Esophagus (tissue), 2 donors: Measurements from ENCODE around the gene PAK1. TPM values are rescaled to one million over a fixed set of nuclear protein-coding genes. Genes with fewer than 3 reads are reported as not detected.

Experiments
- H3K27ac ChIP-seq, 2 donors: one replicate each; pipeline ENCODE4 v1.5.1; 2013; ENCODE audit warnings: low read depth in 2 of 2, mild to moderate bottlenecking in 2 of 2, inconsistent platforms in 1 of 2, low read length in 1 of 2, moderate library complexity in 1 of 2
- H3K27me3 ChIP-seq, 2 donors: one replicate each; pipeline ENCODE4 v1.6.1; 2013; ENCODE audit warnings: low read length in 2 of 2, control low read depth in 1 of 2, mild to moderate bottlenecking in 1 of 2; ENCODE audit not compliant: insufficient read depth in 2 of 2, control insufficient read depth in 1 of 2
- H3K36me3 ChIP-seq, 2 donors: one replicate each; pipeline ENCODE4 v1.6.1; 2013; ENCODE audit warnings: low read length in 1 of 2; ENCODE audit not compliant: control insufficient read depth in 2 of 2, insufficient read depth in 2 of 2
- H3K4me1 ChIP-seq, 2 donors: one replicate each; pipeline ENCODE4 v1.6.1; 2013; ENCODE audit warnings: low read length in 1 of 2; ENCODE audit not compliant: control insufficient read depth in 2 of 2, insufficient read depth in 2 of 2
- H3K4me3 ChIP-seq, 2 donors: one replicate each; pipeline ENCODE4 v1.5.1; 2013; ENCODE audit warnings: low read length in 2 of 2, mild to moderate bottlenecking in 2 of 2, low read depth in 1 of 2, moderate library complexity in 1 of 2
- H3K9me3 ChIP-seq, 2 donors: one replicate each; pipeline ENCODE4 v1.6.1; 2013; ENCODE audit warnings: mild to moderate bottlenecking in 2 of 2, low read depth in 1 of 2, low read length in 1 of 2, moderate library complexity in 1 of 2; ENCODE audit not compliant: control insufficient read depth in 2 of 2, insufficient read depth in 1 of 2
- WGBS, 2 donors: extraction: QIAGEN DNeasy Blood & Tissue Kit; methylation state at CpG; one replicate each; pipeline ENCODE4 v1.1.7; 2013; 5-methylcytosine and 5-hydroxymethylcytosine counted together
- polyA plus RNA-seq, 2 donors: library from polyadenylated mRNA; stranded (reverse); fragments of 200-250 nt; gene quantifications; one replicate each; pipeline ENCODE4 v1.2.3, GENCODE V29; 2013
- donor health status: healthy with polysubstance abuse.
- donor health status: Bipolar disorder and iron deficiency.

The PAK1 gene
- polyA plus RNA-seq, 2 donors: 10.3 to 16.3 TPM

- H3K27me3 ChIP-seq: no peaks in the 10 kb centered on the region
- peaks cover 0 to 6% of the 10 kb centered on the region in 2 donors for H3K4me1 ChIP-seq
- H3K36me3 ChIP-seq: no peaks in the 10 kb centered on the region
- WGBS, 2 donors: 76 to 82% methylated on average over 3 of the region's 3 CpGs
- no peaks in the 10 kb centered on the region for H3K9me3 ChIP-seq
- no peak overlapping the region for H3K4me3 ChIP-seq
- H3K27ac ChIP-seq: no peak overlapping the region
These were observed 71.7 kb downstream of the PAK1 start for GRCh38 chr11:77402218-77402556.

- no peaks in the 10 kb centered on the region for H3K27me3 ChIP-seq
- WGBS, 2 donors: 83 to 84% methylated on average over 2 of the region's 2 CpGs
- H3K27ac ChIP-seq: no peak overlapping the region
These were observed 72.2 kb downstream of the PAK1 start for GRCh38 chr11:77401486-77402217.

GRCh38 chr11:77400775-77401449 lies 73.0 kb downstream of the PAK1 start:
- Histone ChIP-seq H3K4me3 (no peak overlapping the region), H3K27ac (no peak overlapping the region), H3K9me3 (no peaks in the 10 kb centered on the region), H3K27me3 (no peaks in the 10 kb centered on the region), H3K4me1 (peaks cover 0 to 6% of the 10 kb centered on the region in 2 donors), H3K36me3 (no peaks in the 10 kb centered on the region)
- 56 to 66% methylated on average over 5 of the region's 5 CpGs for WGBS, 2 donors

More at GRCh38 chr11:77401486-77402217, 72.2 kb downstream of the PAK1 start:
- Histone ChIP-seq H3K36me3 (no peaks in the 10 kb centered on the region), H3K4me3 (no peak overlapping the region), H3K4me1 (peaks cover 0 to 6% of the 10 kb centered on the region in 2 donors), H3K9me3 (no peaks in the 10 kb centered on the region)

- Histone ChIP-seq H3K4me1 (peaks cover 0 to 6% of the 10 kb centered on the region in 2 donors), H3K27me3 (no peaks in the 10 kb centered on the region), H3K9me3 (no peaks in the 10 kb centered on the region), H3K4me3 (no peak overlapping the region), H3K36me3 (no peaks in the 10 kb centered on the region), H3K27ac (no peak overlapping the region)
- WGBS, 2 donors: 58 to 69% methylated on average over 2 of the region's 2 CpGs
These were observed 73.6 kb downstream of the PAK1 start for GRCh38 chr11:77400271-77400670.

GRCh38 chr11:77397631-77398030 lies 76.3 kb downstream of the PAK1 start:
- Histone ChIP-seq H3K9me3 (no peaks in the 10 kb centered on the region), H3K27me3 (no peaks in the 10 kb centered on the region), H3K27ac (no peak overlapping the region), H3K36me3 (no peaks in the 10 kb centered on the region), H3K4me3 (no peak overlapping the region), H3K4me1 (peaks cover 0 to 6% of the 10 kb centered on the region in 2 donors)
- 45 to 68% methylated on average over 1 of the region's 1 CpG for WGBS, 2 donors

GRCh38 chr11:77396911-77397310 lies 77.0 kb downstream of the PAK1 start:
- Histone ChIP-seq H3K9me3 (no peaks in the 10 kb centered on the region), H3K36me3 (no peaks in the 10 kb centered on the region), H3K27ac (no peak overlapping the region), H3K27me3 (no peaks in the 10 kb centered on the region), H3K4me3 (no peak overlapping the region), H3K4me1 (peaks cover 0 to 3% of the 10 kb centered on the region in 2 donors)
- 38 to 58% methylated on average over 2 of the region's 2 CpGs for WGBS, 2 donors

- H3K9me3 ChIP-seq: no peaks in the 10 kb centered on the region
- WGBS, 2 donors: 68 to 83% methylated on average over 3 of the region's 3 CpGs
- no peak overlapping the region for H3K4me3 ChIP-seq
- no peaks in the 10 kb centered on the region for H3K36me3 ChIP-seq
- peaks cover 0 to 3% of the 10 kb centered on the region in 2 donors for H3K4me1 ChIP-seq
- H3K27me3 ChIP-seq: no peaks in the 10 kb centered on the region
- no peak overlapping the region for H3K27ac ChIP-seq
These were observed 77.6 kb downstream of the PAK1 start for GRCh38 chr11:77396305-77396704.

GRCh38 chr11:77395460-77396173 lies 78.3 kb downstream of the PAK1 start:
- H3K27ac ChIP-seq: no peak overlapping the region
- 69 to 71% methylated on average over 3 of the region's 3 CpGs for WGBS, 2 donors
- H3K36me3 ChIP-seq: no peaks in the 10 kb centered on the region
- no peaks in the 10 kb centered on the region for H3K9me3 ChIP-seq
- no peaks in the 10 kb centered on the region for H3K27me3 ChIP-seq
- no peak overlapping the region for H3K4me3 ChIP-seq
- no peaks in the 10 kb centered on the region for H3K4me1 ChIP-seq

- no peaks in the 10 kb centered on the region for H3K27me3 ChIP-seq
- no peaks in the 10 kb centered on the region for H3K9me3 ChIP-seq
- H3K4me1 ChIP-seq: no peaks in the 10 kb centered on the region
- no peak overlapping the region for H3K27ac ChIP-seq
- no peak overlapping the region for H3K4me3 ChIP-seq
- H3K36me3 ChIP-seq: no peaks in the 10 kb centered on the region
These were observed 81.1 kb downstream of the PAK1 start for GRCh38 chr11:77392842-77393241.
